ENCODE measurements around the gene HSF5. TPM values are rescaled to one million over a fixed set of nuclear protein-coding genes. Genes with fewer than 3 reads are reported as not detected.
A peak's percentile ranks its signal among the peaks of the same experiment; 100 is the strongest.

Gene HSF5
- total RNA-seq, 6 donors from 2014 or later = 0.07 to 0.39 (median 0.30) TPM; not detected in 1

GRCh38 chr17:58534901-58535421 is 46.8 kb upstream of the HSF5 start:
- 63 to 84% methylated on average over 4 of the region's 4 CpGs for WGBS, 2 donors
- ATAC-seq (ENCODE audit: low FRiP score in 2 of 2) = peak in 1 of 2 donors; percentile 55
- no peak for DNase-seq

GRCh38 chr17:58534331-58534730 is 46.1 kb upstream of the HSF5 start:
- Histone ChIP-seq H3K27me3 (no peaks in the 10 kb centered on the region), H3K27ac (peak overlapping the region in 1 of 4 donors; percentile 11), H3K4me3 (no peak overlapping the region), H3K36me3 (no peaks in the 10 kb centered on the region), H3K9me3 (no peaks in the 10 kb centered on the region), H3K4me1 (peaks cover 12 to 30% (median 25%) of the 10 kb centered on the region in 4 donors)
- DNase-seq (no peak), ATAC-seq (ENCODE audit: low FRiP score in 2 of 2) (no peak)
- WGBS, 2 donors = 80 to 87% methylated on average over 3 of the region's 3 CpGs
- TF ChIP-seq EP300 (IDR thresholded peaks at IDR 0.05) (no peak), POLR2AphosphoS5 (IDR thresholded peaks at IDR 0.05) (no peak), POLR2A (IDR thresholded peaks at IDR 0.05) (no peak)
- TF ChIP-seq, protein P1, sequence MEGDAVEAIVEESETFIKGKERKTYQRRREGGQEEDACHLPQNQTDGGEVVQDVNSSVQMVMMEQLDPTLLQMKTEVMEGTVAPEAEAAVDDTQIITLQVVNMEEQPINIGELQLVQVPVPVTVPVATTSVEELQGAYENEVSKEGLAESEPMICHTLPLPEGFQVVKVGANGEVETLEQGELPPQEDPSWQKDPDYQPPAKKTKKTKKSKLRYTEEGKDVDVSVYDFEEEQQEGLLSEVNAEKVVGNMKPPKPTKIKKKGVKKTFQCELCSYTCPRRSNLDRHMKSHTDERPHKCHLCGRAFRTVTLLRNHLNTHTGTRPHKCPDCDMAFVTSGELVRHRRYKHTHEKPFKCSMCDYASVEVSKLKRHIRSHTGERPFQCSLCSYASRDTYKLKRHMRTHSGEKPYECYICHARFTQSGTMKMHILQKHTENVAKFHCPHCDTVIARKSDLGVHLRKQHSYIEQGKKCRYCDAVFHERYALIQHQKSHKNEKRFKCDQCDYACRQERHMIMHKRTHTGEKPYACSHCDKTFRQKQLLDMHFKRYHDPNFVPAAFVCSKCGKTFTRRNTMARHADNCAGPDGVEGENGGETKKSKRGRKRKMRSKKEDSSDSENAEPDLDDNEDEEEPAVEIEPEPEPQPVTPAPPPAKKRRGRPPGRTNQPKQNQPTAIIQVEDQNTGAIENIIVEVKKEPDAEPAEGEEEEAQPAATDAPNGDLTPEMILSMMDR (IDR thresholded peaks at IDR 0.05) = no peak

More at GRCh38 chr17:58534901-58535421, 46.8 kb upstream of the HSF5 start:
- Histone ChIP-seq H3K27ac (peak overlapping the region in 1 of 4 donors; percentile 11), H3K9me3 (no peaks in the 10 kb centered on the region), H3K36me3 (no peaks in the 10 kb centered on the region), H3K27me3 (no peaks in the 10 kb centered on the region), H3K4me1 (peaks cover 12 to 30% (median 26%) of the 10 kb centered on the region in 4 donors), H3K4me3 (no peak overlapping the region)
- TF ChIP-seq POLR2AphosphoS5 (IDR thresholded peaks at IDR 0.05) = no peak

- Histone ChIP-seq H3K9me3 (no peaks in the 10 kb centered on the region), H3K4me3 (no peak overlapping the region), H3K27ac (no peak overlapping the region), H3K36me3 (no peaks in the 10 kb centered on the region), H3K4me1 (peaks cover 9 to 25% (median 23%) of the 10 kb centered on the region in 4 donors), H3K27me3 (no peaks in the 10 kb centered on the region)
- 92 to 95% methylated on average over 4 to 5 of the region's 5 CpGs for WGBS, 2 donors
- DNase-seq (no peak), ATAC-seq (ENCODE audit: low FRiP score in 2 of 2) (no peak)
- TF ChIP-seq EP300 (IDR thresholded peaks at IDR 0.05) = no peak
- TF ChIP-seq POLR2A (IDR thresholded peaks at IDR 0.05) = no peak
- TF ChIP-seq, protein P1 (IDR thresholded peaks at IDR 0.05) = no peak
- TF ChIP-seq POLR2AphosphoS5 (IDR thresholded peaks at IDR 0.05) = no peak
Measured at GRCh38 chr17:58533616-58534188, 45.5 kb upstream of the HSF5 start.

DNA sequence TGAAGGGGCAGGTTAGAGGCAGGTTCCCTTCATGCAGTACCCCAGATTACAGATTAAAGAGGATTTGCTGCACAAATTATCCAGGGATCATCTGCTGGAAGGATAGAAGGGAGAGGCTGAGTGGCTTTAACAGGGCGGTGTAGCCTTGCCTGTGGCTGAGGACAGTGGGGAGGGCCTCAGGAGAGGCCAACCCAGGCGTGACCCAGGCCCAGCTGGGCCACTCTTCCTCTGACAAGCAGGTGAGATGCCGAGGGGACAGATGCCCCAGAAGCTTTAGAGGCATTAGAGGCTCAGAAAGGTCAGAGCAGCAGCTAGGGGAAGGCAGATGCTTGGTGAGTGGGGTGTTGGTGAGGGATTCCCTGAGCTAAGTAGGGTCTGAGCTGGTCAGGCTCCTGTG is 44.3 kb upstream of the HSF5 start:
- ATAC-seq (ENCODE audit: low FRiP score in 2 of 2) (no peak), DNase-seq (no peak)
- H3K4me1 ChIP-seq = peaks cover 14 to 33% (median 28%) of the 10 kb centered on the region in 4 donors
- 70 to 77% methylated on average over 3 of the region's 3 CpGs for WGBS, 2 donors
- TF ChIP-seq EP300 (IDR thresholded peaks at IDR 0.05) = no peak
- TF ChIP-seq, protein P1 (IDR thresholded peaks at IDR 0.05) = no peak
- TF ChIP-seq POLR2AphosphoS5 (IDR thresholded peaks at IDR 0.05) = no peak
- no peak for TF ChIP-seq POLR2A (IDR thresholded peaks at IDR 0.05)
- H3K27ac ChIP-seq = peak overlapping the region in 1 of 4 donors; percentile 80
- H3K36me3 ChIP-seq = no peaks in the 10 kb centered on the region
- peak overlapping the region in 3 of 4 donors; percentile 65 to 69 (median 68) for H3K4me3 ChIP-seq
- no peaks in the 10 kb centered on the region for H3K27me3 ChIP-seq
- H3K9me3 ChIP-seq = no peaks in the 10 kb centered on the region

DNA sequence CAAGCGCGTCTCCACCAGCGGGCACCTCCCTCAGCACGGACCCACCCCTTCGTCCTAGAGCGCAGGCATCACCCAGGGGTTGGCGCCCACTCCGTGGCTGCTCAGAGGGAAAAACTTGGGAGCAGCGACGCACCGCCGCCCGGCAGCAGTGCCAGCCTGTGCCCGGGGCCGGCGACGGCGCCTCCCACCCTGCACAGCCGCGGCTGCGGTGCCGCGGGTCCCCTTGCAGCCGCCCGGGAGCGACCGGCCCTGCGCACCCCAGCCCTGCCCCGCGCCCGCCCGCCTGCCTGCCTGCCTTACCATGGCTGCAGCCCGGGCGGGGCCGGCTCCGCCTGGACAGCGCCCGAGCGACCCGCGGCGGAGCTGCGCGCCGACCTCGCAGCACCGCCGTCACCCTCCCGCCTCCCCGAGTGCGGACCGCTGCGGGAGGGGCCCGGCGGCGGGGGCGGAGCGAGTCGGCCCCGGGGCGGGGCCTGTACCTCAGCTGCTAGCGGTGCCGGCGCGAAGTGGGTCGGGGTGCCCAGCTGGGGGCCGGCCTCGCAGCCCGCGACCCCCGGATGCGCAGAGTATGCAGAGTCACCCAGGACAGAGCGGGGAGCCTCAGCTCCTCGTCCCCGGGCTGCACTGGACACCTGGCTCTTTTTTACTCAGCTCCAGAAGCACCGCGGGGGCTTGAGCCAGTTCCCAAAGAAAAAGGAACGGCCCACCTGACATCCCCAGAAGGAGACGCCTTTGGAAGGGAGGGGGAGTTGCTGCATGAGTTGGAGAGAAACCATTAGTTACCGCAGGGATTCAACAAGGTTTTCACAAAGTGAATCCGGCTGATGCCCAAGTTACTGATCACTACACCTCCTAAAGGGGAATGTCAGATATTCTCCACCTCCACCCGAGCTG is 43.7 kb upstream of the HSF5 start:
- WGBS, 2 donors = 7 to 8% methylated on average over 15 to 25 of the region's 82 CpGs
- no peaks in the 10 kb centered on the region for H3K9me3 ChIP-seq
- H3K4me3 ChIP-seq = peak overlapping the region; percentile 57 to 69 (median 66)
- DNase-seq = peak; percentile 71 to 95
- peak overlapping the region; percentile 48 to 82 (median 76) for H3K27ac ChIP-seq
- H3K27me3 ChIP-seq = no peaks in the 10 kb centered on the region
- TF ChIP-seq, protein P1 (IDR thresholded peaks at IDR 0.05) = peak in 1 of 6 experiments; percentile 16
- TF ChIP-seq POLR2A (IDR thresholded peaks at IDR 0.05) (peak in 1 of 4 donors; percentile 38), EP300 (IDR thresholded peaks at IDR 0.05) (no peak), POLR2AphosphoS5 (IDR thresholded peaks at IDR 0.05) (peak in 1 of 2 donors; percentile 20)
- peaks cover 20 to 39% (median 33%) of the 10 kb centered on the region in 4 donors for H3K4me1 ChIP-seq
- no peaks in the 10 kb centered on the region for H3K36me3 ChIP-seq
- ATAC-seq (ENCODE audit: low FRiP score in 2 of 2) = peak; percentile 52 to 88

Data from upper lobe of left lung (tissue), 6 donors.